Measurements from ENCODE around the gene TEKT5.

The TEKT5 gene

GRCh38 chr16:10662212-10662611 lies 32.5 kb downstream of the TEKT5 start:
- Histone ChIP-seq H3K9me3 (ENCODE audit: control insufficient read depth in 1 of 2, low read length in 2 of 2) (no peaks in the 10 kb centered on the region), H3K9ac (ENCODE audit: low read depth in 1 of 2, low read length in 2 of 2) (no peak overlapping the region), H3K4me1 (ENCODE audit: control insufficient read depth in 1 of 2, insufficient read depth in 2 of 2, low read length in 2 of 2) (no peaks in the 10 kb centered on the region), H3K36me3 (ENCODE audit: control insufficient read depth in 1 of 2, insufficient read depth in 2 of 2, low read length in 2 of 2) (no peaks in the 10 kb centered on the region), H3K4me3 (ENCODE audit: low read depth in 1 of 2, low read length in 2 of 2) (no peak overlapping the region), H3K27ac (ENCODE audit: low read depth, low read length) (no peak overlapping the region), H3K27me3 (ENCODE audit: control insufficient read depth in 1 of 2, insufficient read depth in 2 of 2, low read length in 2 of 2) (no peaks in the 10 kb centered on the region)

GRCh38 chr16:10661737-10662136 lies 33.0 kb downstream of the TEKT5 start:
- H3K9me3 ChIP-seq (ENCODE audit: control insufficient read depth in 1 of 2, low read length in 2 of 2), result no peaks in the 10 kb centered on the region
- no peak overlapping the region for H3K27ac ChIP-seq (ENCODE audit: low read depth, low read length)
- H3K9ac ChIP-seq (ENCODE audit: low read depth in 1 of 2, low read length in 2 of 2), result no peak overlapping the region
- H3K27me3 ChIP-seq (ENCODE audit: control insufficient read depth in 1 of 2, insufficient read depth in 2 of 2, low read length in 2 of 2), result no peaks in the 10 kb centered on the region
- no peaks in the 10 kb centered on the region for H3K4me1 ChIP-seq (ENCODE audit: control insufficient read depth in 1 of 2, insufficient read depth in 2 of 2, low read length in 2 of 2)
- H3K4me3 ChIP-seq (ENCODE audit: low read depth in 1 of 2, low read length in 2 of 2), result no peak overlapping the region
- no peaks in the 10 kb centered on the region for H3K36me3 ChIP-seq (ENCODE audit: control insufficient read depth in 1 of 2, insufficient read depth in 2 of 2, low read length in 2 of 2)

GRCh38 chr16:10660950-10661635 lies 33.6 kb downstream of the TEKT5 start:
- Histone ChIP-seq H3K27ac (ENCODE audit: low read depth, low read length) (no peak overlapping the region), H3K9me3 (ENCODE audit: control insufficient read depth in 1 of 2, low read length in 2 of 2) (no peaks in the 10 kb centered on the region), H3K4me3 (ENCODE audit: low read depth in 1 of 2, low read length in 2 of 2) (no peak overlapping the region), H3K9ac (ENCODE audit: low read depth in 1 of 2, low read length in 2 of 2) (no peak overlapping the region), H3K4me1 (ENCODE audit: control insufficient read depth in 1 of 2, insufficient read depth in 2 of 2, low read length in 2 of 2) (no peaks in the 10 kb centered on the region), H3K27me3 (ENCODE audit: control insufficient read depth in 1 of 2, insufficient read depth in 2 of 2, low read length in 2 of 2) (no peaks in the 10 kb centered on the region), H3K36me3 (ENCODE audit: control insufficient read depth in 1 of 2, insufficient read depth in 2 of 2, low read length in 2 of 2) (no peaks in the 10 kb centered on the region)

- H3K9me3 ChIP-seq (ENCODE audit: control insufficient read depth in 1 of 2, low read length in 2 of 2), result peaks cover 0 to 3% of the 10 kb centered on the region in 2 donors
Measured at GRCh38 chr16:10658943-10659342, 35.8 kb downstream of the TEKT5 start.

GRCh38 chr16:10657925-10658324 lies 36.8 kb downstream of the TEKT5 start:
- H3K4me1 ChIP-seq (ENCODE audit: control insufficient read depth in 1 of 2, insufficient read depth in 2 of 2, low read length in 2 of 2), result peaks cover 4 to 5% of the 10 kb centered on the region in 2 donors
- no peak overlapping the region for H3K27ac ChIP-seq (ENCODE audit: low read depth, low read length)
- H3K9ac ChIP-seq (ENCODE audit: low read depth in 1 of 2, low read length in 2 of 2), result no peak overlapping the region
- H3K4me3 ChIP-seq (ENCODE audit: low read depth in 1 of 2, low read length in 2 of 2), result no peak overlapping the region
- H3K9me3 ChIP-seq (ENCODE audit: control insufficient read depth in 1 of 2, low read length in 2 of 2), result peaks cover 0 to 3% of the 10 kb centered on the region in 2 donors
- H3K36me3 ChIP-seq (ENCODE audit: control insufficient read depth in 1 of 2, insufficient read depth in 2 of 2, low read length in 2 of 2), result no peaks in the 10 kb centered on the region
- no peaks in the 10 kb centered on the region for H3K27me3 ChIP-seq (ENCODE audit: control insufficient read depth in 1 of 2, insufficient read depth in 2 of 2, low read length in 2 of 2)

More at GRCh38 chr16:10658943-10659342, 35.8 kb downstream of the TEKT5 start:
- Histone ChIP-seq H3K27ac (ENCODE audit: low read depth, low read length) (no peak overlapping the region), H3K27me3 (ENCODE audit: control insufficient read depth in 1 of 2, insufficient read depth in 2 of 2, low read length in 2 of 2) (no peaks in the 10 kb centered on the region), H3K4me1 (ENCODE audit: control insufficient read depth in 1 of 2, insufficient read depth in 2 of 2, low read length in 2 of 2) (no peaks in the 10 kb centered on the region), H3K4me3 (ENCODE audit: low read depth in 1 of 2, low read length in 2 of 2) (no peak overlapping the region), H3K36me3 (ENCODE audit: control insufficient read depth in 1 of 2, insufficient read depth in 2 of 2, low read length in 2 of 2) (no peaks in the 10 kb centered on the region), H3K9ac (ENCODE audit: low read depth in 1 of 2, low read length in 2 of 2) (no peak overlapping the region)

GRCh38 chr16:10656618-10657017 lies 38.1 kb downstream of the TEKT5 start:
- Histone ChIP-seq H3K4me3 (ENCODE audit: low read depth in 1 of 2, low read length in 2 of 2) (no peak overlapping the region), H3K9ac (ENCODE audit: low read depth in 1 of 2, low read length in 2 of 2) (no peak overlapping the region), H3K36me3 (ENCODE audit: control insufficient read depth in 1 of 2, insufficient read depth in 2 of 2, low read length in 2 of 2) (no peaks in the 10 kb centered on the region), H3K9me3 (ENCODE audit: control insufficient read depth in 1 of 2, low read length in 2 of 2) (peaks cover 0 to 3% of the 10 kb centered on the region in 2 donors), H3K27me3 (ENCODE audit: control insufficient read depth in 1 of 2, insufficient read depth in 2 of 2, low read length in 2 of 2) (no peaks in the 10 kb centered on the region), H3K4me1 (ENCODE audit: control insufficient read depth in 1 of 2, insufficient read depth in 2 of 2, low read length in 2 of 2) (peaks cover 7 to 9% of the 10 kb centered on the region in 2 donors), H3K27ac (ENCODE audit: low read depth, low read length) (no peak overlapping the region)

GRCh38 chr16:10655415-10655977 lies 39.2 kb downstream of the TEKT5 start:
- no peak overlapping the region for H3K9ac ChIP-seq (ENCODE audit: low read depth in 1 of 2, low read length in 2 of 2)
- H3K9me3 ChIP-seq (ENCODE audit: control insufficient read depth in 1 of 2, low read length in 2 of 2), result peaks cover 0 to 3% of the 10 kb centered on the region in 2 donors
- H3K27ac ChIP-seq (ENCODE audit: low read depth, low read length), result no peak overlapping the region
- peaks cover 7 to 9% of the 10 kb centered on the region in 2 donors for H3K4me1 ChIP-seq (ENCODE audit: control insufficient read depth in 1 of 2, insufficient read depth in 2 of 2, low read length in 2 of 2)
- H3K27me3 ChIP-seq (ENCODE audit: control insufficient read depth in 1 of 2, insufficient read depth in 2 of 2, low read length in 2 of 2), result no peaks in the 10 kb centered on the region
- H3K4me3 ChIP-seq (ENCODE audit: low read depth in 1 of 2, low read length in 2 of 2), result no peak overlapping the region
- no peaks in the 10 kb centered on the region for H3K36me3 ChIP-seq (ENCODE audit: control insufficient read depth in 1 of 2, insufficient read depth in 2 of 2, low read length in 2 of 2)

- no peaks in the 10 kb centered on the region for H3K27me3 ChIP-seq (ENCODE audit: control insufficient read depth in 1 of 2, insufficient read depth in 2 of 2, low read length in 2 of 2)
Measured at GRCh38 chr16:10654592-10655414, 39.9 kb downstream of the TEKT5 start.

GRCh38 chr16:10652730-10653590 lies 41.8 kb downstream of the TEKT5 start:
- peak overlapping the region; percentile 3 for H3K27ac ChIP-seq (ENCODE audit: low read depth, low read length)
- H3K27me3 ChIP-seq (ENCODE audit: control insufficient read depth in 1 of 2, insufficient read depth in 2 of 2, low read length in 2 of 2), result no peaks in the 10 kb centered on the region
- peak overlapping the region in 1 of 2 donors; percentile 39 for H3K9ac ChIP-seq (ENCODE audit: low read depth in 1 of 2, low read length in 2 of 2)
- no peaks in the 10 kb centered on the region for H3K36me3 ChIP-seq (ENCODE audit: control insufficient read depth in 1 of 2, insufficient read depth in 2 of 2, low read length in 2 of 2)
- H3K4me3 ChIP-seq (ENCODE audit: low read depth in 1 of 2, low read length in 2 of 2), result peak overlapping the region; percentile 5 to 43
- peaks cover 7 to 9% of the 10 kb centered on the region in 2 donors for H3K4me1 ChIP-seq (ENCODE audit: control insufficient read depth in 1 of 2, insufficient read depth in 2 of 2, low read length in 2 of 2)
- H3K9me3 ChIP-seq (ENCODE audit: control insufficient read depth in 1 of 2, low read length in 2 of 2), result peaks cover 0 to 3% of the 10 kb centered on the region in 2 donors

More at GRCh38 chr16:10654592-10655414, 39.9 kb downstream of the TEKT5 start:
- Histone ChIP-seq H3K36me3 (ENCODE audit: control insufficient read depth in 1 of 2, insufficient read depth in 2 of 2, low read length in 2 of 2) (no peaks in the 10 kb centered on the region), H3K9ac (ENCODE audit: low read depth in 1 of 2, low read length in 2 of 2) (no peak overlapping the region), H3K4me3 (ENCODE audit: low read depth in 1 of 2, low read length in 2 of 2) (no peak overlapping the region), H3K27ac (ENCODE audit: low read depth, low read length) (no peak overlapping the region), H3K4me1 (ENCODE audit: control insufficient read depth in 1 of 2, insufficient read depth in 2 of 2, low read length in 2 of 2) (peaks cover 7 to 9% of the 10 kb centered on the region in 2 donors), H3K9me3 (ENCODE audit: control insufficient read depth in 1 of 2, low read length in 2 of 2) (peaks cover 0 to 3% of the 10 kb centered on the region in 2 donors)

Measured in duodenal mucosa (tissue), 2 donors.